K562 (cell line): ENCODE data around the gene USP32. TPM values are rescaled to one million over a fixed set of nuclear protein-coding genes. Genes with fewer than 3 reads are reported as not detected.
A peak's percentile ranks its signal among the peaks of the same experiment; 100 is the strongest.

Experiments used
- ATAC-seq: fragments of 200-7000 bp; cut with Tn5 transposase; 3 replicates; pipeline ENCODE4 v1.9.1; 2020; ENCODE audit warnings: moderate library complexity
- BruUV-seq: library from RNA; stranded (reverse); fragments of 400-500 nt; replicated peaks from 2 replicates; lab custom pipeline; 2021; lab: Mats Ljungman, UMichigan
- CTCF ChIA-PET: fragments of 300-600 bp; formaldehyde crosslinking; extraction: SDS; loops from one replicate; lab custom pipeline; 2021; ENCODE audit warnings: low intra/inter-chr PET ratio; lab: Yijun Ruan, JAX
- POLR2A ChIA-PET: fragments of 300-600, 350-650 bp; sonication (Branson Sonifier 250); formaldehyde crosslinking; extraction: SDS; loops from one replicate; lab custom pipeline; 2021; ENCODE audit warnings: antibody characterized with exemption, inconsistent platforms; lab: Yijun Ruan, JAX
- DNase-seq, 4 experiments: peaks; one replicate each; pipeline versions ENCODE4 v3.0.0 to v3.0.0-alpha.2; 2011 to 2018; ENCODE audit warnings: low spot score in 3 of 4, mixed read lengths in 3 of 4; ENCODE audit errors: extremely low read depth in 1 of 4
- FAIRE-seq: peaks from 2 replicates; lab custom pipeline; 2011; peaks lifted over from hg19 to GRCh38; lab: Jason Lieb, UNC
- H2AFZ ChIP-seq: 2 replicates; pipeline ENCODE4 v1.6.0; 2011; ENCODE audit warnings: low read depth, low read length, control low read depth, inconsistent platforms
- H3K27ac ChIP-seq: fragments of 200-600 bp; 3 replicates; pipeline ENCODE4 v1.8.0; 2011; ENCODE audit warnings: low read depth, mild to moderate bottlenecking, control low read depth, inconsistent platforms, low read length, moderate library complexity, mixed read lengths; ENCODE audit errors: extremely low read depth
- H3K27me3 ChIP-seq, 2 experiments: fragments of 300-600 bp in 1 of 2; 2 replicates in 1 of 2; 3 replicates in 1 of 2; pipeline versions ENCODE4 v1.6.0 to v1.8.0; 2011; ENCODE audit warnings: inconsistent platforms in 2 of 2, low read length in 2 of 2, mild to moderate bottlenecking in 1 of 2, mixed read lengths in 1 of 2, moderate library complexity in 1 of 2; ENCODE audit not compliant: control insufficient read depth in 2 of 2, insufficient read depth in 2 of 2
- H3K36me3 ChIP-seq: fragments of 300-600 bp; 3 replicates; pipeline ENCODE4 v1.8.0; 2011; ENCODE audit warnings: mild to moderate bottlenecking, low read length, inconsistent platforms; ENCODE audit not compliant: control insufficient read depth, insufficient read depth
- H3K4me1 ChIP-seq, 2 experiments: fragments of 200-600 bp in 1 of 2; replicated peaks in 1 of 2; 2 replicates in 1 of 2; 3 replicates in 1 of 2; pipeline versions ENCODE4 v1.5.1 to v1.8.0; 2011; ENCODE audit warnings: inconsistent platforms in 2 of 2, low read length in 2 of 2, mild to moderate bottlenecking in 1 of 2, mixed read lengths in 1 of 2, moderate library complexity in 1 of 2; ENCODE audit not compliant: control insufficient read depth in 2 of 2, insufficient read depth in 2 of 2
- H3K4me2 ChIP-seq: 2 replicates; pipeline ENCODE4 v1.6.1; 2011; ENCODE audit warnings: low read length, control low read depth, inconsistent platforms, mixed read lengths; ENCODE audit not compliant: insufficient read depth
- H3K4me3 ChIP-seq: fragments of 200-600 bp; sonication (generic), shearing (Covaris generic); 2 replicates; pipeline ENCODE4 v1.5.1; 2016; ENCODE audit warnings: control low read depth, inconsistent platforms
- H3K79me2 ChIP-seq: fragments of 200-600 bp; 3 replicates; pipeline ENCODE4 v1.8.0; 2011; ENCODE audit warnings: low read length, inconsistent platforms; ENCODE audit not compliant: control insufficient read depth, insufficient read depth
- H3K9ac ChIP-seq, 2 experiments: 2 replicates each; pipeline versions ENCODE4 v1.6.0 to v1.6.1; 2011; ENCODE audit warnings: low read depth in 2 of 2, low read length in 2 of 2, control low read depth in 1 of 2, inconsistent platforms in 1 of 2, mild to moderate bottlenecking in 1 of 2, mixed read lengths in 1 of 2; ENCODE audit not compliant: insufficient read depth in 1 of 2
- H3K9me1 ChIP-seq: one replicate; pipeline ENCODE4 v1.6.0; 2011; ENCODE audit warnings: inconsistent platforms, mild to moderate bottlenecking, low read length, moderate library complexity; ENCODE audit not compliant: control insufficient read depth, insufficient read depth
- H3K9me3 ChIP-seq: replicated peaks from 2 replicates; pipeline ENCODE4 v1.5.1; 2011; ENCODE audit warnings: low read depth, low read length, inconsistent platforms; ENCODE audit not compliant: control insufficient read depth, insufficient read depth
- H4K20me1 ChIP-seq: replicated peaks from 2 replicates; pipeline ENCODE4 v1.6.1; 2011; ENCODE audit warnings: low read length, inconsistent platforms, mixed read lengths; ENCODE audit not compliant: control insufficient read depth, insufficient read depth
- CBX3 ChIP-seq, 2 experiments: IDR thresholded peaks; 1 replicate in 1 of 2; 2 replicates in 1 of 2; pipeline ENCODE4 v1.6.1; 2012; ENCODE audit warnings: inconsistent platforms in 2 of 2, low read length in 2 of 2, borderline replicate concordance in 1 of 2, control low read depth in 1 of 2
- FIP1L1 ChIP-seq: fragments of 200-400 bp; formaldehyde crosslinking; IDR thresholded peaks from 2 replicates; pipeline ENCODE4 v1.6.1; 2018; ENCODE audit warnings: mild to moderate bottlenecking, low read depth, low read length; ENCODE audit not compliant: poor library complexity, severe bottlenecking
- FOS ChIP-seq: IDR thresholded peaks from 3 replicates; pipeline ENCODE4 v1.6.1; 2011; ENCODE audit not compliant: insufficient read length; ENCODE audit errors: extremely low read depth
- GTF2E2 ChIP-seq: fragments of 200-800 bp; sonication (Bioruptor generic); IDR thresholded peaks from 2 replicates; pipeline ENCODE4 v1.6.1; 2016; ENCODE audit warnings: missing genetic modification characterization, missing compliant biosample characterization
- HOMEZ ChIP-seq: fragments of 250-450 bp; sonication (Bioruptor Pico); IDR thresholded peaks from 2 replicates; pipeline ENCODE4 v1.4.0; 2020; ENCODE audit warnings: mild to moderate bottlenecking, moderate library complexity
- HOXB6 ChIP-seq: fragments of 250-450 bp; sonication (Bioruptor Pico); IDR thresholded peaks from 2 replicates; pipeline ENCODE4 v1.5.1; 2022; ENCODE audit warnings: mild to moderate bottlenecking, borderline replicate concordance
- KLF6 ChIP-seq: fragments of 250-450 bp; sonication (Bioruptor Pico); IDR thresholded peaks from 2 replicates; pipeline ENCODE4 v1.4.0; 2020; ENCODE audit warnings: mild to moderate bottlenecking, moderate library complexity, borderline replicate concordance
- MECOM ChIP-seq: fragments of 250-450 bp; sonication (Bioruptor Pico); IDR thresholded peaks from 2 replicates; pipeline ENCODE4 v1.8.0; 2022; ENCODE audit warnings: inconsistent platforms
- MTF1 ChIP-seq: fragments of 250-450 bp; sonication (Bioruptor Pico); IDR thresholded peaks from 2 replicates; pipeline ENCODE4 v1.9.0; 2021; ENCODE audit warnings: moderate library complexity, mild to moderate bottlenecking, inconsistent platforms, borderline replicate concordance
- NRF1 ChIP-seq, 2 experiments: fragments of 450-650 bp; IDR thresholded peaks in 1 of 2; conservative IDR thresholded peaks in 1 of 2; 2 replicates each; pipeline ENCODE4 v1.6.1; 2014; ENCODE audit warnings: mild to moderate bottlenecking in 2 of 2
- SMARCC2 ChIP-seq: fragments of 450-650 bp; IDR thresholded peaks from 2 replicates; pipeline ENCODE4 v1.6.1; 2017; ENCODE audit warnings: antibody characterized with exemption, moderate library complexity, mild to moderate bottlenecking, low read depth
- STAT6 ChIP-seq: sonication (generic); formaldehyde crosslinking; IDR thresholded peaks from 2 replicates; pipeline ENCODE4 v1.8.1; 2023; ENCODE audit warnings: mild to moderate bottlenecking, missing genetic modification reagents
- TARDBP ChIP-seq: fragments of 450-650 bp; IDR thresholded peaks from 2 replicates; pipeline ENCODE4 v1.6.1; 2016
- WHSC1 ChIP-seq: IDR thresholded peaks from one replicate; pipeline ENCODE4 v1.6.1; 2012; ENCODE audit warnings: low read length, control low read depth, inconsistent platforms
- ZKSCAN8 ChIP-seq: fragments of 200-800 bp; sonication (Bioruptor generic); IDR thresholded peaks from 2 replicates; pipeline ENCODE4 v1.6.1; 2016; ENCODE audit warnings: missing genetic modification characterization, missing compliant biosample characterization
- ZNF224 ChIP-seq: sonication (generic); formaldehyde crosslinking; IDR thresholded peaks from 2 replicates; pipeline ENCODE4 v1.8.0; 2022; ENCODE audit warnings: mild to moderate bottlenecking, missing genetic modification reagents
- ZNF778 ChIP-seq: fragments of 450-650 bp; formaldehyde crosslinking; IDR thresholded peaks from 2 replicates; pipeline ENCODE4 v1.4.0; 2020; ENCODE audit warnings: mild to moderate bottlenecking, moderate library complexity
- WGBS: fragments of 100-300 bp; shearing (Covaris generic); methylation state at CpG from one replicate; pipeline ENCODE4 v1.1.6; 2016; ENCODE audit warnings: low coverage, mixed read lengths; ENCODE audit not compliant: insufficient coverage; ENCODE audit errors: missing lambda C conversion rate; 5-methylcytosine and 5-hydroxymethylcytosine counted together
- in situ Hi-C: fragments of 300-500 bp; cut with MboI; formaldehyde crosslinking; loops from 4 replicates; pipeline ENCODE4 v1.15.0; 2018; ENCODE audit warnings: inconsistent platforms, mixed read lengths
- intact Hi-C: fragments of 100-400 bp; cut with micrococcal nuclease; formaldehyde crosslinking; loops from 2 replicates; pipeline ENCODE4 v1.14.2; 2022
- polyA plus RNA-seq, 8 experiments: library from polyadenylated mRNA; depleted of rRNA in 4 of 8; stranded (reverse) in 5 of 8; unstranded in 3 of 8; fragments of >200 nt; fragmentation: Nextera tagmentation in 2 of 8; fragmentation: Illumina TruSeq in 1 of 8; extraction: Ambion mirVana in 2 of 8; extraction: Trizol in 1 of 8; gene quantifications; 2 replicates each; pipeline versions ENCODE4 v1.2.1 to v1.2.3, GENCODE V29; 2011 to 2014; ENCODE audit warnings: inconsistent platforms in 1 of 8, missing spikeins in 1 of 8
- total RNA-seq, 7 experiments: library from RNA; depleted of rRNA in 6 of 7; stranded (reverse); fragments of >200 nt in 6 of 7; fragmentation: Illumina TruSeq in 2 of 7; extraction: Trizol in 2 of 7; gene quantifications; 2 replicates each; pipeline versions ENCODE4 v1.2.1 to v1.2.3, GENCODE V29; 2011 to 2021; ENCODE audit warnings: low replicate concordance in 1 of 7

USP32 gene
- total and polyA plus RNA-seq, 9 of the 15 experiments (the other 6 are each of a cell fraction or from before 2014, with no cell fraction given), result 18.0 to 69.3 (median 47.1) TPM

- Histone ChIP-seq H2AFZ (peak overlapping the region; percentile 10; the same call in 1 of the 2 replicates), H3K36me3 (0 out of 3 replicates have a peak, but pooled peaks cover 2% of the 10 kb centered on the region), H3K9me3 (no peaks in the 10 kb centered on the region), H3K4me3 (no peak overlapping the region), H4K20me1 (no peaks in the 10 kb centered on the region), H3K27ac (no peak overlapping the region; the same call in 2 of the 3 replicates), H3K4me1 (peaks cover 0 to 12% of the 10 kb centered on the region in 2 experiments; a peak in 3 of 5 replicates), H3K9me1 (no peaks in the 10 kb centered on the region), H3K4me2 (no peak overlapping the region; the same call in 1 of the 2 replicates), H3K27me3 (no peaks in the 10 kb centered on the region), H3K9ac (no peak overlapping the region), H3K79me2 (no peaks in the 10 kb centered on the region)
- ChIA-PET CTCF (no interaction called here), POLR2A (interaction anchor here (0.7 to 1.3 kb wide), 4 partner anchors 8 to 17 kb away, joined by 3 read pairs; no protein-coding TSS in a partner anchor)
- in situ Hi-C loops (no loop called here), intact Hi-C loops (no loop called here)
- DNase-seq (peak in 2 of 4 experiments; percentile 3 to 5), FAIRE-seq (no peak), ATAC-seq (peak; percentile 7; the same call in 2 of the 3 replicates)
- 36% methylated on average over 8 of the region's 8 CpGs for WGBS
- no TSS peak for BruUV-seq
- TF ChIP-seq TARDBP (no peak), FOS (no peak), CBX3 (IDR thresholded peaks at IDR 0.05; ENCODE audit: borderline replicate concordance in 1 of 2, low read length in 2 of 2) (no peak), MTF1 (CRISPR knock-in tag) (no peak), WHSC1 (no peak), HOXB6 (CRISPR knock-in tag) (no peak), ZKSCAN8 (CRISPR knock-in tag) (0 out of 2 replicates have a peak, but pooled peaks have one; percentile 19), ZNF224 (CRISPR knock-in tag) (no peak), SMARCC2 (no peak), HOMEZ (CRISPR knock-in tag) (no peak), STAT6 (CRISPR knock-in tag) (no peak), KLF6 (CRISPR knock-in tag) (no peak), NRF1 (conservative IDR thresholded peaks at IDR 0.05 in 1 of 2, IDR thresholded peaks at IDR 0.05 in 1 of 2) (no peak), GTF2E2 (tag) (no peak), MECOM (CRISPR knock-in tag) (0 out of 2 replicates have a peak, but pooled peaks have one; percentile 26), FIP1L1 (no peak), ZNF778 (CRISPR knock-in tag) (no peak)
These were observed 220.8 kb downstream of the USP32 start for GRCh38 chr17:60170835-60171752.
